Large intestine (tissue), 3 donors: ENCODE results near the gene TKTL1. TPM values are rescaled to one million over a fixed set of nuclear protein-coding genes. Genes with fewer than 3 reads are reported as not detected.
"Not testable (repeated sequence)": the region's sequence is repeated elsewhere in the genome, so short reads cannot be mapped to it uniquely, and the experiment has no call there.

Experiments used
- DNase-seq, 2 donors: peaks; one replicate each; pipeline versions ENCODE4 v3.0.0 to v3.0.0-alpha.2; 2013
- H3K27ac ChIP-seq: one replicate; pipeline ENCODE4 v1.5.1; 2013; ENCODE audit warnings: low read length
- H3K27me3 ChIP-seq: 2 replicates; pipeline ENCODE4 v1.6.1; 2013; ENCODE audit warnings: low read length; ENCODE audit not compliant: control insufficient read depth, insufficient read depth
- H3K36me3 ChIP-seq: 2 replicates; pipeline ENCODE4 v1.6.1; 2013; ENCODE audit warnings: low read length; ENCODE audit not compliant: control insufficient read depth, insufficient read depth
- H3K4me1 ChIP-seq: one replicate; pipeline ENCODE4 v1.6.1; 2013; ENCODE audit warnings: low read length; ENCODE audit not compliant: control insufficient read depth, insufficient read depth
- H3K4me3 ChIP-seq: one replicate; pipeline ENCODE4 v1.5.1; 2013; ENCODE audit warnings: low read length
- H3K9me3 ChIP-seq: one replicate; pipeline ENCODE4 v1.6.1; 2013; ENCODE audit warnings: mild to moderate bottlenecking, low read depth, low read length, moderate library complexity; ENCODE audit not compliant: control insufficient read depth
- WGBS: methylation state at CpG from one replicate; pipeline ENCODE4 v1.1.5; 2013; ENCODE audit warnings: low lambda C conversion rate; ENCODE audit not compliant: insufficient coverage; 5-methylcytosine and 5-hydroxymethylcytosine counted together
- polyA plus RNA-seq: library from polyadenylated mRNA; unstranded; fragments of 120-200 nt; gene quantifications from one replicate; pipeline ENCODE4 v1.2.1, GENCODE V29; 2013

Gene TKTL1
- polyA plus RNA-seq, 1 donor = 0.19 TPM

DNA sequence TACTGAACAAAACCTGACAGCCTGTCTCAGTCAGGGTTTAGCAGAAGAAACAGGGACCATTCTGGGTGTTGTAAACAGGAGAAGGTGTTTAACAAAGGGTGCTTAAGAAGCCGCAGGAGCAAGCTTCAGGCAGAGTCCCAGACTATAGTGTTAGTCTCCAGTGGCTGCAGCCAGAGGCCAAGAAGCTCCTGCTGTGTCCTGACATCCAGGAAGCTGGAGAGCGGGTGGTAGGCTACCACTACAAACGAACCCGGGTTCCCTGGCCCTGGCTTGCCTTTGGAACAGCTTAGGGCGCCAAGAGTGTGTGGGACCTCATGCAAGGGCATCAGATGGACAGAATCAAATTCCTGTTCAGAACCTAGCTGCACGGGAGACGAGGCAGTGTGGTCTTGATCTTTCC lies 27.9 kb downstream of the TKTL1 start:
- Histone ChIP-seq H3K27ac (no peak overlapping the region), H3K4me1 (no peaks in the 10 kb centered on the region), H3K4me3 (no peak overlapping the region), H3K9me3 (no peaks in the 10 kb centered on the region), H3K27me3 (peaks cover 7% of the 10 kb centered on the region), H3K36me3 (no peaks in the 10 kb centered on the region)
- WGBS = no CpG with 5 or more reads among the region's 7 CpGs
- no peak for DNase-seq

DNA sequence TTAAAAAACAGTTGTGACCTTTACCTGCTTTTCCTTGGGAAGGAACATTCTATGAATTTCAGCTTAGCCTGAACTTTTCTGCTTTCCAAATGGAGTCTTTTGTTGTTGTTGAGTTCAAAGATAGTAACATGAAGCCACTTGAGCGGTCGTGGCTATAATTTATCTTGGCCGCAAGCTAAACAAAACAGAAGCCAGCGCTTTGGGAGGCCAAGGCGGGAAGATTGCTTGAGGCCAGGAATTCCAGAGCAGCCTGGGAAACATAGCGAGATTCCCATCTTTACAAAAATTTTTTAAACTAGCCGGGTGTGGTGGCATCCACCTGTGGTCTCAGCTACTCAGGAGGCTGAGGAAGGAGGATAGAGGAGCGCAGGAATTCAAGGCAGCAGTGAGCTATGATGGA lies 29.9 kb downstream of the TKTL1 start:
- H3K36me3 ChIP-seq = no peaks in the 10 kb centered on the region
- WGBS = no CpG with 5 or more reads among the region's 8 CpGs
- H3K4me3 ChIP-seq = no peak overlapping the region
- no peaks in the 10 kb centered on the region for H3K4me1 ChIP-seq
- peaks cover 7% of the 10 kb centered on the region for H3K27me3 ChIP-seq
- DNase-seq = no peak
- no peaks in the 10 kb centered on the region for H3K9me3 ChIP-seq
- H3K27ac ChIP-seq = no peak overlapping the region

DNA sequence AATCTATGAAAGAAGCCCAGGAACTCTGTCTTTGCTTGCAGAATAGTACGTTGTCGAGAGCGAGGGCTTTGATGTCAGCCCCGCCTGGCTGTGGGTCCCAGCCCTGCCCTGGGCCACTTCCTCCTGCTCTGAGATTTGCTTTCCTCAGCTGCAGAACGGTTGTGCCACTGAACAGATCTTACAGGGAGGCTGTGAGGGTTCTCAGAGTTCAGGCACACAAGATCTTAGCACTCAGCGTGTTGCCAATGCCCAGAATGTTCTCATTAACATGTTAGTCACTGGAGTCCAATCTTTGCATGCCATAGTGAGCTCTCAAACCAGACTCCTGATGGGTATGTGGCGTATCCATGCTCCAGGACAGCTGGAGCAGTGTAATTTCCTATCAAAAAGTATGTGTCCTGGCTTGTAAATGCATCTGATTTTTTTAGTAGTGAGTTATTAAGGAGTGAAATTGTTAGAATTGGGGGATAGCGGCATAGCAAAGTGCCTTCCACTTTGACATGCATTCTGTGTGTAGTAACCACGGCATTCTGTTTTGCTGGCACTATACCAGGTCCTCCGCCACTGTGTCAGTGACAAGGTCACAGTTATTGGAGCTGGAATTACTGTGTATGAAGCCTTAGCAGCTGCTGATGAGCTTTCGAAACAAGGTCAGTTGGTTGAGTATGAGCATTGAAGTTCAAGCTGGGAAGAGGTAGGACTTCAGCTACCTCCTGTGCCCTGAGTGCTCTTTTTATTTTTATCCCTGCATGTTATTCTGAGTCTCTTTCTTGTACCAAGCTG lies 31.6 kb downstream of the TKTL1 start:
- peaks cover 7% of the 10 kb centered on the region for H3K27me3 ChIP-seq
- H3K4me3 ChIP-seq = no peak overlapping the region
- H3K4me1 ChIP-seq = no peaks in the 10 kb centered on the region
- WGBS = no CpG with 5 or more reads among the region's 11 CpGs
- no peak overlapping the region for H3K27ac ChIP-seq
- H3K36me3 ChIP-seq = no peaks in the 10 kb centered on the region
- H3K9me3 ChIP-seq = no peaks in the 10 kb centered on the region
- DNase-seq = no peak

DNA sequence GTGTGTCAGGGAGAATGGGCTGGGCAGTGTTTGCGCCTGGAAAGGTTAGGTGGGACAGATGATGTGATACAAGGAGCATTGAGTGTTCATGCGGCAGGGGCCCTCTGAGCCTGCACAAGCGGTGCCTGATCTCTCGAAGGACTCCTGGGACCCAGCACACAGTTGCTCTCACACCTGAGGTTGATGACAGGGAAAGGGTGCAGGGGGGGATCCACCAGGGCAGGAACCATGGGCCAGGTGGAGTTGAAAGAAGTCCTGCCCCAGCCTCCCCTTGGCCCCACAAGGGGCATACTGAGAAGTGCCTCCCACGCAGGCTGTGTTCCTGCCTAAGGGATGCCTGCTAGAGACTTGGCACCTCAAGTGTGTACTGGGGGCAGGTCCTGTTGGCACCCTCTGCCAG lies 33.1 kb downstream of the TKTL1 start:
- H3K9me3 ChIP-seq = no peaks in the 10 kb centered on the region
- H3K36me3 ChIP-seq = no peaks in the 10 kb centered on the region
- WGBS = no CpG with 5 or more reads among the region's 5 CpGs
- H3K27me3 ChIP-seq = peaks cover 6% of the 10 kb centered on the region
- H3K27ac ChIP-seq = no peak overlapping the region
- H3K4me3 ChIP-seq = no peak overlapping the region
- no peak for DNase-seq
- H3K4me1 ChIP-seq = no peaks in the 10 kb centered on the region

DNA sequence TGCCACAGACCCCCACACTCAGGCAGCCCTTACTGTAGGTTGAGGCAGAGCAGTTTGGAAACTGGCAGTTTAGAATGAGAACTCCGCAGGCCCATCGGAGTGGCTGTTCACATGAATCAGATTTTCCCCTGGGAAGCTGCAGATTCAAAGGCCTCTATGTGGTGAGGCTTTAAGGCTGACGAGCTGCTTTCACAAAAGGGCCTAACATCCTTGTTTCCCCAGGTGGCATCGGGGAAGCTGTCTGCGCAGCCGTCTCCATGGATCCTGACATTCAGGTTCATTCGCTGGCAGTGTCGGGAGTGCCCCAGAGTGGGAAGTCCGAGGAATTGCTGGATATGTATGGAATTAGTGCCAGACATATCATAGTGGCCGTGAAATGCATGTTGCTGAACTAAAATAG lies 33.7 kb downstream of the TKTL1 start:
- Histone ChIP-seq H3K27me3 (peaks cover 4% of the 10 kb centered on the region), H3K4me3 (no peak overlapping the region), H3K36me3 (no peaks in the 10 kb centered on the region), H3K4me1 (no peaks in the 10 kb centered on the region), H3K9me3 (no peaks in the 10 kb centered on the region), H3K27ac (no peak overlapping the region)
- no CpG with 5 or more reads among the region's 10 CpGs for WGBS
- no peak for DNase-seq

DNA sequence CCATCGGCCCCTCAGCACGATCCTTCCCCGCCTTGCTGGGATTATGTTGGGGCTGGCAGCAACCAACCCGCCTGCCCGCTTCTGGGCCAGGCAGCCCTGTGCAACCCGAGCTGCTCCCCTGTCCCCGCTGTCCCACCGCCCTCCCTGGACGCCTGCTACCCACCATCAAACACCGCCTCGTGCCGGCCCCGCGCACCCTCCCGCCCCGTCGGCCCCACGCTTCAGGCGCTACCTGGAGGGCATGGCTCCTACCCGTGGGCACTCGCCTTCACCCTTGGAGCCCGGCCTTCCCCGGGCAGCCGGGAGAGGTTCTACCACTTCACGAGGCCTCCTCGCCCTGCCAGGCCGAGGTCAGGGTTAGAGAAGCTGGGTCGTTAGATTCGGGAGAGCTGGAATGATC lies 37.0 kb downstream of the TKTL1 start:
- Histone ChIP-seq H3K27ac (no peak overlapping the region), H3K4me1 (no peaks in the 10 kb centered on the region), H3K4me3 (no peak overlapping the region), H3K27me3 (no peaks in the 10 kb centered on the region), H3K9me3 (no peaks in the 10 kb centered on the region), H3K36me3 (no peaks in the 10 kb centered on the region)
- no CpG with 5 or more reads among the region's 29 CpGs for WGBS
- no peak for DNase-seq

DNA sequence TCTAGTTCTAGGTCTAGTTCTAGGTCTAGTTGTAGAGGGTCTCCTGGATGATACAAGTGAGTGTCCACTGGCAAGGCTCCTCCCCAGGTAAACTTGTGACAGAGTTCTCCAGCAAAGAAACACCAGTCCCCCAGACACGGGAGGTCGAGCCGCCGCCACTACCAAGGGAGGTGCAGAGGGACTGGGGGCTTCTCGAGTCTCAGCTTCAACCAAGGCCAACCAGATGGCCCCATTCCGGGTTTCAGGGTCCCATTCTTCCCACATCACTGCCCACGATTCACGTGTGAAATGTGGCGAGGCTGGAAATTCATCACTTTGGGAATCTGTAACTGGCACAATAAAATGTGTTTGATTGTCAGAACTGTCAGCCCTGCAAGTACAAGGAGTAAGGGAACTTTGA lies 37.5 kb downstream of the TKTL1 start:
- H3K36me3 ChIP-seq = no peaks in the 10 kb centered on the region
- no CpG with 5 or more reads among the region's 9 CpGs for WGBS
- H3K4me1 ChIP-seq = no peaks in the 10 kb centered on the region
- no peaks in the 10 kb centered on the region for H3K9me3 ChIP-seq
- no peak overlapping the region for H3K27ac ChIP-seq
- H3K27me3 ChIP-seq = no peaks in the 10 kb centered on the region
- no peak overlapping the region for H3K4me3 ChIP-seq
- no peak for DNase-seq

DNA sequence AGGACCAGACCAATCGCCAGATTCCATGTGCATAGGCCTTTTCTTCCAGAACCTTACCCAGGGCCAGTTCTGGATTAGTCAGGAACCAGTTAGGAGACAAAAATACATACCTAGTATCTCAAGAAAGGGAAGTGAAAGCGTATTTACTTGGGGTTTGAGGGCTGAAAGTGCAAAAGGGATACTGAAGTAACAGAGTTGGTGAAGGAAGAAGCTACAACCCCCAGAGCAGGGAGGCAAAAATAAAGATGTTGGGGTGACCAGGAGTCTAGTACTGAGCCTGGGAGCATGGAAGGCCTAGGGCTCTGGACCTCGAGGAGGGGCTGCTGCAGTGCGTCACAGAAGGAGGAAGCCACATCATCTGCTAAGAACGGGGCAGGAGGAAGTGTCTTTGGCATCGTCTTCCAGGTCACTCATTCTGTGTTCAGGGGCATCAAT lies 38.3 kb downstream of the TKTL1 start:
- no peak overlapping the region for H3K27ac ChIP-seq
- no peaks in the 10 kb centered on the region for H3K27me3 ChIP-seq
- H3K4me1 ChIP-seq = no peaks in the 10 kb centered on the region
- no peaks in the 10 kb centered on the region for H3K9me3 ChIP-seq
- no peak for DNase-seq
- no CpG with 5 or more reads among the region's 6 CpGs for WGBS
- H3K36me3 ChIP-seq = no peaks in the 10 kb centered on the region
- H3K4me3 ChIP-seq = no peak overlapping the region

DNA sequence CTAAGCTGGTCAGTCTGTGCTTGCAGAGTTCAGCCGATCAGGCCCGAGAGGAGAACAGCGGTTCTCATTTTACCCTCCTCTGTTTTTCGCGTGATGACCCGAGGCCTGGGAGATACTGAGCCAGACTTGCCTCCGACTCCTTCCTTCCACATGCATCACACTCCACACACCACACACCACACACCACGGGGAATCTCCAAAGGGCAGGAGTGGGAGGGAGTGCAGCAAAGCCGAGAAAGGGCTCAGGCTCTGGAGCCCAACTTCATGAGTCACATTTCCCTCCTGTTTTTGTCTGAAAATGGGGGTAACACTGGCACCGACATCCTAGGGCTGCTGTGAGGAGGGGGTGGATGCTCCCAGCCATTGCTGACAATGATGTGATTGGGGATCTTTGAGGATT lies 38.9 kb downstream of the TKTL1 start:
- DNase-seq = no peak
- Histone ChIP-seq H3K4me3 (no peak overlapping the region), H3K36me3 (no peaks in the 10 kb centered on the region), H3K27me3 (no peaks in the 10 kb centered on the region), H3K4me1 (no peaks in the 10 kb centered on the region), H3K27ac (no peak overlapping the region), H3K9me3 (no peaks in the 10 kb centered on the region)
- WGBS = no CpG with 5 or more reads among the region's 10 CpGs

DNA sequence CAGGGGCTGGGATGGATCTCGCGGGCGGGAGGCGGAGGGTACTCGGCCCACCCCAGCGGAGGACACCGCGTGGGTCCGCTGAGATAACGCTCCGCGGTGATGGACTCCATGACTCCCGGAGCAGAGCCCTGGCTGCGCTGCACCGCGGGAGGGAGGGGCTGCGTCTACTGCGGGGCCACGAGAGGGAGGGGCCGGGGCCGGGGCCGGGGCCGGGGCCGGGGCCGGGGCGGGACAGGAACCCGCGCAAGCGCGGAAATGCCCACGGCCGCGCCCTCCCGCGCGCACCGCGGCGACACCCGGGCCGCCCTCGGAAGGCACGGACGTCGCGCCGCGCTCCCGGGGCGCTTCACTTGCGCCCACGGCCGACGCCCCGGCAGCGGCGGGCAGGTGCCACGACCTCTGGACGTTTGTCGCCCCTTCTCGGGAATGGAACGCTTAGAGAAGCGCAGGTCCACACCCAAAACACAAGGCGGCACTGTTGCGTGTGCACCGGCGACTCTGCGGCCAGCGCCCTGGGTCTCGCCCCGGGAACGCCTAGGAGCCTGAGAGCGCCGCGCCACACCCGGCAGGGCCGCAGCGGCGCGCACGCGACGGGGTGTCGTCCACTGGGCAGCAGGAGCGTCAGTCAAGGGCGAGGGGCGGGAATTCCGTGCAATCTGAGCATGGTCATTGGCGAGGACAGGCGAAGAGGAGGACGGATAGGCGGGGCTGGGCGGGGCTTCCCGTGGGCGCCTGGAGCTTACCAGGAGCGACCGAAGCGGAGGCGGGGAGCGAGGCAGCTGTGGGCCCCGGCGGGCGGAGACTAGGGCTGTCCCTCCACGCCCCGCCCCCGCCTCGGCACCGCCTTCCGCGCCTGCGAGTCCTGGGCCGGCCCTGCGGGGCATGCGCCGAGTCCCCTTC lies 46.1 kb downstream of the TKTL1 start:
- not testable (repeated sequence) for H3K36me3 ChIP-seq, H3K27me3 ChIP-seq, H3K4me1 ChIP-seq, H3K27ac ChIP-seq, H3K9me3 ChIP-seq, H3K4me3 ChIP-seq, DNase-seq
- no CpG with 5 or more reads among the region's 115 CpGs for WGBS
